ENCODE data around the gene DCDC2.
"Not testable (repeated sequence)": the region's sequence is repeated elsewhere in the genome, so short reads cannot be mapped to it uniquely, and the experiment has no call there.

Gene DCDC2

GRCh38 chr6:24324617-24325016, 33.2 kb downstream of the DCDC2 start:
- DNase-seq (ENCODE audit: low read depth) = no peak

- DNase-seq (ENCODE audit: low read depth) = no peak
These were observed 34.1 kb downstream of the DCDC2 start for GRCh38 chr6:24323632-24324337.

GRCh38 chr6:24322924-24323323, 34.9 kb downstream of the DCDC2 start:
- DNase-seq (ENCODE audit: low read depth) = no peak

DNA sequence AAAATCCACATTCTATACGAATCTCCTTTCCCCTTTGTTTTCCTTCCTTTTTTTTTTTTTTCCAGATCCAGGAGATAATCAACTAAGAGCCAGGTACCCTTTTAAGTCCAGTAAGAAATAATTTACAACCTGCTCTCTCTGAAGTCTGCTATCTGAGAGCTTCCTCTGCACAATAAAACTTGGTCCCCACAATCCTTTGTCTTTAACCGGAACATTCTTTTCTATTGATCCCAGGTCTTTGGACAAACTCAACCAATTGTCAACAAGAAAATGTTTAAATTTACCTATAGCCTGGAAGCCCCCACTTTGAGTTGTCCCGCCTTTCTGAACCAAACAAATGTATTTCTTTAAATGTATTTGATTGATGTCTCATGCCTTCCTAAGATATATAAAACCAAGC, 35.4 kb downstream of the DCDC2 start:
- DNase-seq (ENCODE audit: low read depth) = not testable (repeated sequence)

DNA sequence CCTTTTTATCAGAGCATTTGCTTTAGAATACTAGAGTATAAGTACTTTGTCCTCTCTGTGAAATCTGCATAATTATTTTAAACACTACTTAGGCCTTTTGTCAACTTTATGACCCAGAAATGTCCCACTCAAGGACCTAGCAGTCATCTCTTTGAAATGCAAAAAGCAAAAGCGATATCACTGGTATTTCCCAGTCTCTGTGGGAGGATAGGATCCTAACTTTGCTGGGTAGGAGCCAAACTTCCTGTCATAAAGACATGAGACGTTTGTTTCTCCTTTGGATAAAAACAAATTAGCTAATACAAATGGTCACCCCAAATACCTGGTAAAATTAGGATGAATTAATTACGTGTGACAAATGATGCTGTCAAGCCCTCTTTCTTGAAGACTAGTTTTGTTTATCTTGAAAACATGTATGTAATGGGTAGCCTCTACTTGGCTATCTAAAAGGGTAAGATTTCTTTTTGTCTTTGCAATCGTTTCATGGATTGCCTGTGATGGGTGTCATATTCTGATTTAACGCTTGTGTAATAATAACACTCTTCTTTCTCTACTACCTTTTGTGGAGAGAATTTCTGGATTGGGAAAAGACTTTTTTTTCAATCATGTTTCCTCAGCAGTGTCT, 36.2 kb downstream of the DCDC2 start:
- no peak for DNase-seq (ENCODE audit: low read depth)

GRCh38 chr6:24313251-24314141, 44.4 kb downstream of the DCDC2 start:
- DNase-seq (ENCODE audit: low read depth) = no peak

GRCh38 chr6:24311775-24312174, 46.1 kb downstream of the DCDC2 start:
- not testable (repeated sequence) for DNase-seq (ENCODE audit: low read depth)

- DNase-seq (ENCODE audit: low read depth) = no peak
These were observed 50.0 kb downstream of the DCDC2 start for GRCh38 chr6:24307881-24308280.

- no peak for DNase-seq (ENCODE audit: low read depth)
These were observed 50.9 kb downstream of the DCDC2 start for GRCh38 chr6:24306936-24307335.

DNA sequence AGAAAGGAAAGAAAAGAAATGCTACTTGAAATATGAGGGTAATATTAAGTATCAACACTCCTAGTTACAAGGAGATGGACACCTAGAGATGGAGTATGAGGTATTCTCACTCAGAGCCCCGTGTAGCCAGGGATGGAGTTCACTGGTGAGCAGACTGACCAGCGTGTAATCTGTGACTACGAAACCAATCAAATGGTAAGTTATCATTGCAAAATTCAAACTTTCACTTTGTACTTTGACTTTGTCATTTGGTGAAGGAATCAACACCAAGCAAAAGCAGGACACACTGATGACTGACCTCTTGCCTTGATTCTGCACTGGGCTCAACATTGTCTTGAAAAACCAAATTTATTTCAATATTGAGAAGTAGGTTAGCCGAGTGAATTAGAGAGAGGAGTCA, 51.8 kb downstream of the DCDC2 start:
- no peak for DNase-seq (ENCODE audit: low read depth)

GRCh38 chr6:24296944-24297343, 60.9 kb downstream of the DCDC2 start:
- no peak for DNase-seq (ENCODE audit: low read depth)

GRCh38 chr6:24293852-24294251, 64.0 kb downstream of the DCDC2 start:
- not testable (repeated sequence) for DNase-seq (ENCODE audit: low read depth)

DNA sequence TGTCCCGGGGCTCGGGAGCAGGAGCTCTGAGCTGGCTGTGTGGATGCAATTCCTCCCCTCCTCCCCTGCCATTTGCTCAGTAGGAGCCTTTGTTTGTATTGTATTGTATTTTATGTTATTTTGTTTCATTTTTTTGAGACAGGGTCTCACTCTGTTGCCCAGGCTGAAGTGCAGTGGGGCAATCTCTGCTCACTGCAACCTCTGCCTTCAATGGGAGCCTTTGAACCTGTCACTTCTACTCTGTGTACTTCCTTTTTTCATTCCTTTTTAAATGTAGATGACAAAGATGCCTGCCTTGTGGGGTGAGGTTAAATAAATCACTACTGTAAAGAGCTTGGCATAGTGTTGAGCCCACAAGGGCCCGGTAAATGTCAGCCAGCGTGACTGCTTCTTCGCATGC, 70.6 kb downstream of the DCDC2 start:
- no peak for DNase-seq (ENCODE audit: low read depth)

GRCh38 chr6:24284006-24284405, 73.9 kb downstream of the DCDC2 start:
- DNase-seq (ENCODE audit: low read depth) = no peak

GRCh38 chr6:24283043-24283985, 74.5 kb downstream of the DCDC2 start:
- DNase-seq (ENCODE audit: low read depth) = peak; percentile 45

- no peak for DNase-seq (ENCODE audit: low read depth)
These were observed 83.3 kb downstream of the DCDC2 start for GRCh38 chr6:24274441-24275083.

DNA sequence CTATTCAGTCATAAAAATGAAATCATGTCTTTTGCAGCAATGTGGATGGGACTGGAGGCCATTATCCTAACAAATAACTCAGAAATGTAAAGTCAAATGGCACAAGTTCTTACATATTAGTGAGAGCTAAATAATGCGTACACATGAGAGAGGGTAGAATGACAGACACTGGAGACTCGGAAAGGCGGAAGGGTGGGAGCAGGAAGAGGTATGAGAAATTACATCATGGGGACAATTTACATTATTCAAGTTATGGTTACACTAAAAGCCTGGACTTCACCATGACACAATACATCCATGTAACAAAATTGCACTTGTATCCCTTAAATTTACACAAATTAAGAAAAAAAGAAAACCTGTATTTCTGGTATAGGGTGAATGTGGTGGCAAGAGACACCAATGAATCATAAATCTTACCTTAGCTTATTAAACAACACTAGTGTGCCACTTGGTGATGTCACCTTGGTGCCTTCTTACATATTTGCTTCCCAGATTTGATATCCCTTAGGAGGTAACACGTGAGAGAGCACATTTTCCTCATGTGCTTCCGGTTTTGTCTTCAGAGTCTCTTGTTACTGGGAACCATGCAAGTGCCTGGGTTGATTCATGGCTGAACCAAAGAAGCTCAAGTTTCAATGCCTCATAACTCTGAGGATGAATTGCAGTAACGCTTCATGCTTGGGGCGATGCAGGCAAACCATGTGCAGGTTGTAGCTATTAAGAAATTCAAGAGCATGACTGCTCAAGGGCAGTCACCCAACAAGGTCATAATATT, 84.6 kb downstream of the DCDC2 start:
- DNase-seq (ENCODE audit: low read depth) = no peak

DNA sequence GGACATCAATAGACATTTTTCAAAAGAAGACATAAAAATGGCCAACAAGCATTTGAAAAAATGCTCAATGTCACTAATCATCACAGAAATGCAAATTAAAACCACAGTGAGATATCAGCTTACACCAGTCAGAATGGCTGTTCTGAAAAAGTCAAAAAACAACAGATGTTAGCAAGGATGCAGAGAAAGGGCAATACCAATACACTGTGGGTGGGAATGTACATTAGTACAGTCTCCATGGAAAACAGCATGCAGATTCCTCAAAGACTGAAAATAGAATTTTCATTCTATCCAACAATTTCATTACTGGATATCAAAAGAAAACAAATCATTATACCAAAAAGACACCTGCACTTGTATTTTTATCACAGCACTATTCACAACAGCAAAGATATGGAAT, 85.3 kb downstream of the DCDC2 start:
- no peak for DNase-seq (ENCODE audit: low read depth)

DNA sequence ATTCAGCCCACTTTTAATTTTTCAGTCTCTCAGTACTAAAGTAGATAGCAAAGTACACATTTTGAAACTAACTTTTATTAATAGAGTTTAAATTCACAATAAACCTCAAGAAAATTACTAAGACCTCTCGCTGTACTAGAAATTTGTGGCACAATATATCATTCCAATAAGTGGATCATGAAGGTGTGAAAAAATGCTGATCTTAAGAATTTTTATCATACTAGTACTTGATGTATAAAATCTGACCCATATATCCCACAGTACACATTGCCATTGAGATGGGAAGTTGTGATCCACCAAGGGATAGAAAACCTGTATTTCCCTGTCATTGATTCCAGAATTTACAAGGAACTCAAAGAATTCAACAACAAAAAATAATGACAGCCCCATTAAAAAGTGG, 85.7 kb downstream of the DCDC2 start:
- DNase-seq (ENCODE audit: low read depth) = no peak

- DNase-seq (ENCODE audit: low read depth) = no peak
These were observed 87.8 kb downstream of the DCDC2 start for GRCh38 chr6:24270011-24270410.

Data from CMK (cell line).